Activated CD4-positive, alpha-beta T cell treated with anti-CD3 and anti-CD28 coated beads, Interleukin-2, Interleukin-6, amounts not matched to agents 100 ng/mL and 50 ng/mL, durations not matched to agents 16 hours and 8 hours (primary cell): Measurements from ENCODE around the gene BUD23.
"Not testable (repeated sequence)": the region's sequence is repeated elsewhere in the genome, so short reads cannot be mapped to it uniquely, and the experiment has no call there.

Experiments used
- DNase-seq: peaks from one replicate; pipeline ENCODE4 v3.0.0-alpha.2; 2020

The BUD23 gene

GRCh38 chr7:73719806-73720169, 36.4 kb downstream of the BUD23 start:
- no peak for DNase-seq

GRCh38 chr7:73720443-73720842, 37.0 kb downstream of the BUD23 start:
- DNase-seq: not testable (repeated sequence)

GRCh38 chr7:73721377-73721817, 38.0 kb downstream of the BUD23 start:
- DNase-seq: no peak

- DNase-seq: not testable (repeated sequence)
Measured at GRCh38 chr7:73722182-73722581, 38.8 kb downstream of the BUD23 start.

GRCh38 chr7:73722785-73723184, 39.4 kb downstream of the BUD23 start:
- no peak for DNase-seq

- DNase-seq: no peak
Measured at GRCh38 chr7:73723813-73724212, 40.4 kb downstream of the BUD23 start.

GRCh38 chr7:73726083-73726466, 42.7 kb downstream of the BUD23 start:
- no peak for DNase-seq

- DNase-seq: no peak
Measured at GRCh38 chr7:73727952-73728351, 44.6 kb downstream of the BUD23 start.

- DNase-seq: no peak
Measured at GRCh38 chr7:73728551-73728950, 45.2 kb downstream of the BUD23 start.

GRCh38 chr7:73730485-73730884, 47.1 kb downstream of the BUD23 start:
- DNase-seq: no peak

- DNase-seq: no peak
Measured at GRCh38 chr7:73732397-73732796, 49.0 kb downstream of the BUD23 start.

GRCh38 chr7:73734619-73735527, 51.5 kb downstream of the BUD23 start:
- DNase-seq: peak; percentile 93

GRCh38 chr7:73735528-73735905, 52.1 kb downstream of the BUD23 start:
- DNase-seq: no peak

GRCh38 chr7:73736885-73737284, 53.5 kb downstream of the BUD23 start:
- no peak for DNase-seq

GRCh38 chr7:73737491-73738219, 54.3 kb downstream of the BUD23 start:
- no peak for DNase-seq

- peak; percentile 74 for DNase-seq
Measured at GRCh38 chr7:73738220-73738611, 54.8 kb downstream of the BUD23 start.

- peak; percentile 99 for DNase-seq
Measured at GRCh38 chr7:73738612-73739386, 55.4 kb downstream of the BUD23 start, which contains the start of gene ABHD11. Gene ABHD11 (minus strand): TSS chr7:73738802. CDS start chr7:73738770, 32 bp downstream.

GRCh38 chr7:73739387-73739767, 56.0 kb downstream of the BUD23 start:
- DNase-seq: no peak

- DNase-seq: no peak
Measured at GRCh38 chr7:73740212-73740611, 56.8 kb downstream of the BUD23 start.

- DNase-seq: no peak
Measured at GRCh38 chr7:73740771-73741170, 57.4 kb downstream of the BUD23 start.

- no peak for DNase-seq
Measured at GRCh38 chr7:73741600-73741999, 58.2 kb downstream of the BUD23 start.

GRCh38 chr7:73742338-73742752, 58.9 kb downstream of the BUD23 start:
- no peak for DNase-seq
